Smooth muscle cell (in vitro differentiated cells): ENCODE measurements around the gene C1QTNF4. TPM values are rescaled to one million over a fixed set of nuclear protein-coding genes. Genes with fewer than 3 reads are reported as not detected.
A peak's percentile ranks its signal among the peaks of the same experiment; 100 is the strongest.

Experiments used
- DNase-seq: peaks from one replicate; lab custom pipeline; 2025; ENCODE audit not compliant: unreplicated experiment; lab: John Stamatoyannopoulos, UW
- H2AFZ ChIP-seq: fragments of 200-600 bp; sonication (generic); 2 replicates; pipeline ENCODE4 v1.6.0; 2016; ENCODE audit warnings: antibody characterized with exemption, low read depth, mild to moderate bottlenecking
- H3F3A ChIP-seq: fragments of 200-600 bp; sonication (generic); 2 replicates; pipeline ENCODE4 v1.6.0; 2017; ENCODE audit warnings: antibody characterized with exemption, low read depth
- H3K27ac ChIP-seq: fragments of 200-600 bp; sonication (generic); 2 replicates; pipeline ENCODE4 v1.5.1; 2016; ENCODE audit warnings: low read depth, mild to moderate bottlenecking
- H3K27me3 ChIP-seq: fragments of 200-600 bp; sonication (generic); 2 replicates; pipeline ENCODE4 v1.6.1; 2016; ENCODE audit warnings: low read depth, mild to moderate bottlenecking
- H3K36me3 ChIP-seq: fragments of 200-600 bp; sonication (generic); 2 replicates; pipeline ENCODE4 v1.5.1; 2016; ENCODE audit warnings: low read depth
- H3K4me1 ChIP-seq: fragments of 200-600 bp; sonication (generic); 2 replicates; pipeline ENCODE4 v1.5.1; 2016; ENCODE audit warnings: low read depth
- H3K4me2 ChIP-seq: fragments of 200-600 bp; sonication (generic); 2 replicates; pipeline ENCODE4 v1.6.0; 2016; ENCODE audit warnings: mild to moderate bottlenecking
- H3K4me3 ChIP-seq: fragments of 200-600 bp; sonication (generic); 2 replicates; pipeline ENCODE4 v1.5.1; 2016; ENCODE audit warnings: mild to moderate bottlenecking
- H3K79me2 ChIP-seq: fragments of 200-600 bp; sonication (generic); 2 replicates; pipeline ENCODE4 v1.6.0; 2016; ENCODE audit warnings: low read depth, mild to moderate bottlenecking
- H3K9ac ChIP-seq: fragments of 200-600 bp; sonication (generic); 2 replicates; pipeline ENCODE4 v1.6.0; 2016; ENCODE audit warnings: low read depth
- H3K9me3 ChIP-seq: fragments of 200-600 bp; sonication (generic); replicated peaks from 2 replicates; pipeline ENCODE4 v1.5.1; 2016; ENCODE audit warnings: low read depth
- H4K20me1 ChIP-seq: fragments of 200-600 bp; sonication (generic); 2 replicates; pipeline ENCODE4 v1.6.0; 2016; ENCODE audit warnings: low read depth
- CTCF ChIP-seq: fragments of 200-600 bp; sonication (generic); IDR thresholded peaks from 2 replicates; pipeline ENCODE4 v1.5.1; 2017; ENCODE audit warnings: borderline replicate concordance, mild to moderate bottlenecking, antibody characterized with exemption; ENCODE audit not compliant: insufficient read depth, poor library complexity, severe bottlenecking
- WGBS: methylation state at CpG from one replicate; pipeline ENCODE4 v1.1.7; 2016; ENCODE audit warnings: low lambda C conversion rate; 5-methylcytosine and 5-hydroxymethylcytosine counted together
- polyA plus RNA-seq: library from polyadenylated mRNA; unstranded; fragments of >200 nt; fragmentation: Nextera tagmentation; extraction: Ambion mirVana; gene quantifications from 2 replicates; pipeline ENCODE4 v1.2.1, GENCODE V29; 2016
- total RNA-seq: library from RNA; depleted of rRNA; stranded (reverse); fragments of >200 nt; gene quantifications from 2 replicates; pipeline ENCODE4 v1.2.3, GENCODE V29; 2014

Gene C1QTNF4
- total and polyA plus RNA-seq, 2 experiments from 2014 or later: 1.0 to 1.3 TPM

GRCh38 chr11:47609675-47610074 lies 15.5 kb upstream of the C1QTNF4 start:
- Histone ChIP-seq H3F3A (peaks cover 6% of the 10 kb centered on the region), H3K4me2 (no peak overlapping the region), H3K9me3 (no peaks in the 10 kb centered on the region), H3K27me3 (no peaks in the 10 kb centered on the region), H3K9ac (no peak overlapping the region), H3K27ac (no peak overlapping the region), H3K79me2 (no peaks in the 10 kb centered on the region), H3K36me3 (no peaks in the 10 kb centered on the region), H3K4me1 (peaks cover 8% of the 10 kb centered on the region), H2AFZ (no peak overlapping the region), H3K4me3 (no peak overlapping the region), H4K20me1 (peaks cover 3% of the 10 kb centered on the region)
- TF ChIP-seq CTCF: no peak
- DNase-seq: no peak
- 63% methylated on average over 3 of the region's 3 CpGs for WGBS

GRCh38 chr11:47607380-47607779 lies 13.2 kb upstream of the C1QTNF4 start:
- peak; percentile 17 for DNase-seq
- Histone ChIP-seq H3K9ac (no peak overlapping the region), H3K4me1 (peaks cover 8% of the 10 kb centered on the region), H3K79me2 (no peaks in the 10 kb centered on the region), H3K9me3 (no peaks in the 10 kb centered on the region), H3K4me3 (no peak overlapping the region), H3K36me3 (no peaks in the 10 kb centered on the region), H3F3A (peaks cover 6% of the 10 kb centered on the region), H2AFZ (no peak overlapping the region), H4K20me1 (peaks cover 3% of the 10 kb centered on the region), H3K27ac (peak overlapping the region; percentile 52), H3K27me3 (no peaks in the 10 kb centered on the region), H3K4me2 (peak overlapping the region; percentile 54)
- TF ChIP-seq CTCF: no peak
- WGBS: 41% methylated on average over 7 of the region's 7 CpGs

- Histone ChIP-seq H3K9me3 (no peaks in the 10 kb centered on the region), H2AFZ (no peak overlapping the region), H3F3A (peaks cover 6% of the 10 kb centered on the region), H3K4me1 (peaks cover 8% of the 10 kb centered on the region), H3K9ac (no peak overlapping the region), H3K27me3 (no peaks in the 10 kb centered on the region), H3K4me2 (peak overlapping the region; percentile 54), H4K20me1 (peaks cover 3% of the 10 kb centered on the region), H3K36me3 (no peaks in the 10 kb centered on the region), H3K27ac (peak overlapping the region; percentile 17), H3K4me3 (no peak overlapping the region), H3K79me2 (no peaks in the 10 kb centered on the region)
- WGBS: 19% methylated on average over 5 of the region's 5 CpGs
- DNase-seq: no peak
- TF ChIP-seq CTCF: no peak
Measured at GRCh38 chr11:47606731-47607130, 12.5 kb upstream of the C1QTNF4 start.

GRCh38 chr11:47605921-47606320 lies 11.7 kb upstream of the C1QTNF4 start:
- no peak overlapping the region for H3K4me2 ChIP-seq
- 67% methylated on average over 3 of the region's 3 CpGs for WGBS

More at GRCh38 chr11:47605921-47606320, 11.7 kb upstream of the C1QTNF4 start:
- no peaks in the 10 kb centered on the region for H3K27me3 ChIP-seq
- H3K79me2 ChIP-seq: no peaks in the 10 kb centered on the region
- H3K9ac ChIP-seq: no peak overlapping the region
- peaks cover 8% of the 10 kb centered on the region for H3K4me1 ChIP-seq
- no peak overlapping the region for H3K4me3 ChIP-seq
- H3K9me3 ChIP-seq: no peaks in the 10 kb centered on the region
- no peak for DNase-seq
- no peak overlapping the region for H2AFZ ChIP-seq
- no peaks in the 10 kb centered on the region for H3K36me3 ChIP-seq
- peaks cover 6% of the 10 kb centered on the region for H3F3A ChIP-seq
- H4K20me1 ChIP-seq: peaks cover 3% of the 10 kb centered on the region
- no peak for TF ChIP-seq CTCF
- no peak overlapping the region for H3K27ac ChIP-seq
